HepG2 (cell line): Measurements from ENCODE around the gene EIF5A. TPM values are rescaled to one million over a fixed set of nuclear protein-coding genes. Genes with fewer than 3 reads are reported as not detected.

ENCODE experiments used
- ARID4A ChIP-seq: sonication (generic); formaldehyde crosslinking; IDR thresholded peaks from 2 replicates; pipeline ENCODE4 v1.5.0; 2020; ENCODE audit warnings: mild to moderate bottlenecking, missing genetic modification reagents, borderline replicate concordance
- ATF7-NPFF ChIP-seq: sonication (generic); formaldehyde crosslinking; IDR thresholded peaks from 2 replicates; pipeline ENCODE4 v1.8.1; 2023; ENCODE audit warnings: mild to moderate bottlenecking, low read depth, missing genetic modification reagents, moderate library complexity
- FOXK1 ChIP-seq: sonication (generic); formaldehyde crosslinking; IDR thresholded peaks from 2 replicates; pipeline ENCODE4 v1.4.0; 2020; ENCODE audit warnings: low read depth, missing genetic modification reagents, borderline replicate concordance
- HIVEP1 ChIP-seq: sonication (generic); formaldehyde crosslinking; IDR thresholded peaks from 2 replicates; pipeline ENCODE4 v1.4.0; 2020; ENCODE audit warnings: mild to moderate bottlenecking, missing genetic modification reagents
- IRF9 ChIP-seq: sonication (generic); formaldehyde crosslinking; IDR thresholded peaks from 2 replicates; pipeline ENCODE4 v1.8.0; 2022; ENCODE audit warnings: missing genetic modification reagents, mild to moderate bottlenecking, borderline replicate concordance
- JARID2 ChIP-seq: sonication (generic); formaldehyde crosslinking; IDR thresholded peaks from 2 replicates; pipeline ENCODE4 v1.8.1; 2023; ENCODE audit warnings: missing genetic modification reagents, inconsistent platforms; ENCODE audit not compliant: insufficient replicate concordance
- KLF15 ChIP-seq: sonication (generic); formaldehyde crosslinking; IDR thresholded peaks from 2 replicates; pipeline ENCODE4 v1.8.1; 2023; ENCODE audit warnings: borderline replicate concordance, mild to moderate bottlenecking, inconsistent platforms, missing genetic modification reagents, mixed read lengths
- MIER2 ChIP-seq: IDR thresholded peaks from 2 replicates; pipeline ENCODE4 v1.6.1; 2016; ENCODE audit warnings: missing biosample characterization, missing genetic modification reagents
- NCOA2 ChIP-seq: sonication (generic); formaldehyde crosslinking; IDR thresholded peaks from 2 replicates; pipeline ENCODE4 v1.8.0; 2022; ENCODE audit warnings: inconsistent platforms
- NCOA5 ChIP-seq: sonication (generic); formaldehyde crosslinking; IDR thresholded peaks from 2 replicates; pipeline ENCODE4 v1.4.0; 2020; ENCODE audit warnings: missing genetic modification reagents
- PCBP2 ChIP-seq: fragments of 200-400 bp; formaldehyde crosslinking; optimal IDR thresholded peaks from 2 replicates; pipeline ENCODE3; 2018; ENCODE audit warnings: low read length, low read depth; ENCODE audit not compliant: poor library complexity, severe bottlenecking
- PHF21A ChIP-seq: sonication (generic); formaldehyde crosslinking; IDR thresholded peaks from 2 replicates; pipeline ENCODE4 v1.5.0; 2020; ENCODE audit warnings: mild to moderate bottlenecking, missing genetic modification reagents
- RBAK ChIP-seq: sonication (generic); formaldehyde crosslinking; IDR thresholded peaks from 2 replicates; pipeline ENCODE4 v1.5.1; 2020; ENCODE audit warnings: mild to moderate bottlenecking, missing genetic modification reagents
- SNAI1 ChIP-seq: sonication (generic); formaldehyde crosslinking; IDR thresholded peaks from 2 replicates; pipeline ENCODE4 v1.5.0; 2020; ENCODE audit warnings: mild to moderate bottlenecking, missing genetic modification reagents, borderline replicate concordance
- TBL1XR1 ChIP-seq: fragments of 150-350 bp; IDR thresholded peaks from 2 replicates; pipeline ENCODE4 v1.6.1; 2014; ENCODE audit warnings: borderline replicate concordance, low read length; ENCODE audit not compliant: partially characterized antibody
- THAP8 ChIP-seq: sonication (generic); formaldehyde crosslinking; IDR thresholded peaks from 2 replicates; pipeline ENCODE4 v1.5.1; 2020; ENCODE audit warnings: missing genetic modification reagents, mild to moderate bottlenecking, borderline replicate concordance
- YEATS2 ChIP-seq: sonication (generic); formaldehyde crosslinking; IDR thresholded peaks from 2 replicates; pipeline ENCODE4 v1.4.0; 2020; ENCODE audit warnings: missing genetic modification reagents, borderline replicate concordance
- YEATS4 ChIP-seq: sonication (generic); formaldehyde crosslinking; IDR thresholded peaks from 2 replicates; pipeline ENCODE4 v1.4.0; 2020; ENCODE audit warnings: missing genetic modification reagents, borderline replicate concordance
- ZNF75D ChIP-seq: sonication (generic); formaldehyde crosslinking; IDR thresholded peaks from 2 replicates; pipeline ENCODE4 v1.8.1; 2023; ENCODE audit warnings: missing genetic modification reagents, mild to moderate bottlenecking, borderline replicate concordance
- ZNF777 ChIP-seq: sonication (generic); formaldehyde crosslinking; IDR thresholded peaks from 2 replicates; pipeline ENCODE4 v1.4.0; 2020; ENCODE audit warnings: missing genetic modification reagents
- ZXDC ChIP-seq: sonication (generic); formaldehyde crosslinking; IDR thresholded peaks from 2 replicates; pipeline ENCODE4 v1.5.0; 2020; ENCODE audit warnings: mild to moderate bottlenecking, missing genetic modification reagents
- polyA plus RNA-seq, 8 experiments: library from polyadenylated mRNA; depleted of rRNA in 3 of 8; stranded (reverse) in 7 of 8; unstranded in 1 of 8; fragments of >200 nt; fragmentation: Illumina TruSeq in 4 of 8; extraction: Trizol in 4 of 8; gene quantifications; 2 replicates each; pipeline versions ENCODE4 v1.2.1 to v1.2.3, GENCODE V29; 2011 to 2016; ENCODE audit warnings: low read depth in 4 of 8, missing spikeins in 1 of 8, mixed read lengths in 1 of 8; ENCODE audit not compliant: insufficient read depth in 1 of 8
- total RNA-seq, 5 experiments: library from RNA; depleted of rRNA; stranded (reverse); fragments of >200 nt; fragmentation: Illumina TruSeq; extraction: Trizol; gene quantifications; 2 replicates each; pipeline ENCODE4 v1.2.3, GENCODE V29; 2016; ENCODE audit warnings: low read depth in 1 of 5

Gene EIF5A
- total and polyA plus RNA-seq, 2 of the 13 experiments (the other 11 are each of a cell fraction or from before 2014, with no cell fraction given) = 319 to 337 TPM

- no peak for TF ChIP-seq KLF15 (CRISPR knock-in tag)
- peak; percentile 49 for TF ChIP-seq YEATS4
- no peak for TF ChIP-seq PCBP2
- peak; percentile 83; the same call in 1 of the 2 replicates for TF ChIP-seq YEATS2
- TF ChIP-seq IRF9 (CRISPR knock-in tag) = peak; percentile 36; the same call in 1 of the 2 replicates
- no peak for TF ChIP-seq SNAI1 (CRISPR knock-in tag)
- TF ChIP-seq ZXDC (CRISPR knock-in tag) = no peak
- no peak for TF ChIP-seq JARID2
- 0 out of 2 replicates have a peak, but pooled peaks have one; percentile 17 for TF ChIP-seq THAP8
- no peak for TF ChIP-seq TBL1XR1
- TF ChIP-seq PHF21A (CRISPR knock-in tag) = peak; percentile 94
- TF ChIP-seq HIVEP1 = peak; percentile 52; the same call in 1 of the 2 replicates
- peak; percentile 16; the same call in 1 of the 2 replicates for TF ChIP-seq NCOA2 (CRISPR knock-in tag)
- no peak for TF ChIP-seq RBAK (CRISPR knock-in tag)
- TF ChIP-seq ATF7-NPFF = peak; percentile 32; the same call in 1 of the 2 replicates
- no peak for TF ChIP-seq NCOA5 (CRISPR knock-in tag)
- no peak for TF ChIP-seq ZNF75D (CRISPR knock-in tag)
- 0 out of 2 replicates have a peak, but pooled peaks have one; percentile 27 for TF ChIP-seq ZNF777 (CRISPR knock-in tag)
- TF ChIP-seq ARID4A = peak; percentile 83; the same call in 1 of the 2 replicates
- TF ChIP-seq MIER2 (CRISPR knock-in tag) = no peak
- peak; percentile 66 for TF ChIP-seq FOXK1
Observed at GRCh38 chr17:7329374-7329996, 22.1 kb downstream of the EIF5A start (continued).
